HepG2 (cell line): ENCODE data around the gene PAXIP1. TPM values are rescaled to one million over a fixed set of nuclear protein-coding genes. Genes with fewer than 3 reads are reported as not detected.

Experiments
- ATAC-seq: fragments of 200-7000 bp; cut with Tn5 transposase; 3 replicates; pipeline ENCODE4 v1.9.1; 2020; ENCODE audit warnings: mild to moderate bottlenecking, moderate library complexity
- BruUV-seq: library from RNA; stranded (reverse); fragments of 400-500 nt; replicated peaks from 2 replicates; lab custom pipeline; 2021; lab: Mats Ljungman, UMichigan
- CTCF ChIA-PET: fragments of 300-600 bp; formaldehyde crosslinking; extraction: SDS; loops from one replicate; lab custom pipeline; 2021; ENCODE audit warnings: low total read pairs, inconsistent platforms, low intra/inter-chr PET ratio; lab: Yijun Ruan, JAX
- POLR2A ChIA-PET: fragments of 350-600 bp; sonication (Branson Sonifier 250); formaldehyde crosslinking; loops from one replicate; lab custom pipeline; 2020; ENCODE audit warnings: antibody characterized with exemption, inconsistent platforms; lab: Yijun Ruan, JAX
- DNase-seq: peaks from one replicate; pipeline ENCODE4 v3.0.0-alpha.2; 2015; ENCODE audit warnings: low spot score
- FAIRE-seq: peaks from 3 replicates; lab custom pipeline; 2011; peaks lifted over from hg19 to GRCh38; lab: Jason Lieb, UNC
- H2AFZ ChIP-seq: one replicate; pipeline ENCODE4 v1.6.1; 2011; ENCODE audit warnings: low read length, inconsistent platforms
- H3K27ac ChIP-seq: fragments of 300-600 bp; 3 replicates; pipeline ENCODE4 v1.8.0; 2011; ENCODE audit warnings: mixed run types, mild to moderate bottlenecking, mixed read lengths, low read length, inconsistent platforms; ENCODE audit not compliant: insufficient read depth; ENCODE audit errors: extremely low read length
- H3K27me3 ChIP-seq, 2 experiments: fragments of 200-600 bp in 1 of 2; 2 replicates in 1 of 2; 3 replicates in 1 of 2; pipeline versions ENCODE4 v1.6.0 to v1.8.0; 2011; ENCODE audit warnings: low read length in 2 of 2, mild to moderate bottlenecking in 2 of 2, moderate library complexity in 2 of 2, inconsistent platforms in 1 of 2; ENCODE audit not compliant: insufficient read depth in 2 of 2, control insufficient read depth in 1 of 2
- H3K36me3 ChIP-seq, 2 experiments: fragments of 200-600 bp in 1 of 2; replicated peaks in 1 of 2; 2 replicates in 1 of 2; 3 replicates in 1 of 2; pipeline versions ENCODE4 v1.5.1 to v1.8.0; 2011; ENCODE audit warnings: low read length in 2 of 2, inconsistent platforms in 1 of 2; ENCODE audit not compliant: insufficient read depth in 2 of 2, control insufficient read depth in 1 of 2
- H3K4me1 ChIP-seq: 2 replicates; pipeline ENCODE4 v1.5.1; 2012; ENCODE audit warnings: low read length, inconsistent platforms; ENCODE audit not compliant: insufficient read depth
- H3K4me2 ChIP-seq: 2 replicates; pipeline ENCODE4 v1.6.0; 2011; ENCODE audit warnings: low read depth, low read length, inconsistent platforms
- H3K4me3 ChIP-seq, 3 experiments: fragments of 200-600 bp in 1 of 3; sonication (generic), shearing (Covaris generic) in 1 of 3; replicated peaks in 1 of 3; 2 replicates each; pipeline ENCODE4 v1.5.1; 2011 to 2016; ENCODE audit warnings: low read length in 3 of 3, inconsistent platforms in 2 of 3, low read depth in 2 of 3, mild to moderate bottlenecking in 2 of 3, control low read depth in 1 of 3, mixed read lengths in 1 of 3; ENCODE audit not compliant: insufficient read depth in 1 of 3
- H3K79me2 ChIP-seq: one replicate; pipeline ENCODE4 v1.6.1; 2011; ENCODE audit warnings: low read length, inconsistent platforms; ENCODE audit not compliant: insufficient read depth
- H3K9ac ChIP-seq: 2 replicates; pipeline ENCODE4 v1.6.0; 2011; ENCODE audit warnings: mild to moderate bottlenecking, low read depth, low read length, inconsistent platforms; ENCODE audit not compliant: insufficient read depth
- H3K9me3 ChIP-seq: 2 replicates; pipeline ENCODE4 v1.5.1; 2012; ENCODE audit warnings: mild to moderate bottlenecking, low read length
- H4K20me1 ChIP-seq: 2 replicates; pipeline ENCODE4 v1.6.0; 2011; ENCODE audit warnings: inconsistent platforms, mild to moderate bottlenecking, low read length, moderate library complexity; ENCODE audit not compliant: insufficient read depth
- HCFC1 ChIP-seq: fragments of 150-350 bp; IDR thresholded peaks from 2 replicates; pipeline ENCODE4 v1.6.1; 2014; ENCODE audit warnings: low read depth, low read length
- HNRNPL ChIP-seq: fragments of 200-400 bp; formaldehyde crosslinking; IDR thresholded peaks from 2 replicates; pipeline ENCODE4 v1.6.1; 2017; ENCODE audit warnings: mild to moderate bottlenecking, low read depth, low read length
- JUND ChIP-seq: sonication (generic); formaldehyde crosslinking; IDR thresholded peaks from 2 replicates; pipeline ENCODE4 v1.8.0; 2022; ENCODE audit warnings: mild to moderate bottlenecking, missing genetic modification reagents
- TCF7 ChIP-seq: sonication (generic); IDR thresholded peaks from 2 replicates; pipeline ENCODE4 v1.6.1; 2016; ENCODE audit warnings: antibody characterized with exemption, low read depth
- ZNF335 ChIP-seq: sonication (generic); formaldehyde crosslinking; IDR thresholded peaks from 2 replicates; pipeline ENCODE4 v1.4.0; 2020; ENCODE audit warnings: missing genetic modification reagents
- ZNF484 ChIP-seq: sonication (generic); formaldehyde crosslinking; IDR thresholded peaks from 2 replicates; pipeline ENCODE4 v1.5.1; 2020; ENCODE audit warnings: mild to moderate bottlenecking, low read depth, missing genetic modification reagents, borderline replicate concordance
- ZNF678 ChIP-seq: sonication (generic); formaldehyde crosslinking; IDR thresholded peaks from 2 replicates; pipeline ENCODE4 v1.4.0; 2020; ENCODE audit warnings: mild to moderate bottlenecking, missing genetic modification reagents
- WGBS: methylation state at CpG from one replicate; pipeline ENCODE4 v1.1.6; 2017; ENCODE audit warnings: low lambda C conversion rate; 5-methylcytosine and 5-hydroxymethylcytosine counted together
- in situ Hi-C: cut with HindIII; loops from 2 replicates; pipeline ENCODE4 v1.10.0; 2017; ENCODE audit warnings: low pct_unique_long_range_greater_than_20kb; ENCODE audit not compliant: extremely low pct_ligation_motif_present
- intact Hi-C: fragments of 100-400 bp; cut with micrococcal nuclease; formaldehyde crosslinking; loops from one replicate; pipeline ENCODE4 v1.10.0; 2022; ENCODE audit not compliant: unreplicated experiment
- polyA plus RNA-seq, 8 experiments: library from polyadenylated mRNA; depleted of rRNA in 3 of 8; stranded (reverse) in 7 of 8; unstranded in 1 of 8; fragments of >200 nt; fragmentation: Illumina TruSeq in 4 of 8; extraction: Trizol in 4 of 8; gene quantifications; 2 replicates each; pipeline versions ENCODE4 v1.2.1 to v1.2.3, GENCODE V29; 2011 to 2016; ENCODE audit warnings: low read depth in 4 of 8, missing spikeins in 1 of 8, mixed read lengths in 1 of 8; ENCODE audit not compliant: insufficient read depth in 1 of 8
- total RNA-seq, 5 experiments: library from RNA; depleted of rRNA; stranded (reverse); fragments of >200 nt; fragmentation: Illumina TruSeq; extraction: Trizol; gene quantifications; 2 replicates each; pipeline ENCODE4 v1.2.3, GENCODE V29; 2016; ENCODE audit warnings: low read depth in 1 of 5

Gene PAXIP1
- total and polyA plus RNA-seq, 2 of the 13 experiments (the other 11 are each of a cell fraction or from before 2014, with no cell fraction given), result 11.6 to 16.2 TPM

- no TSS peak for BruUV-seq
- H3K4me1 ChIP-seq, result no peaks in the 10 kb centered on the region
- no peaks in the 10 kb centered on the region for H3K27me3 ChIP-seq
- no peak overlapping the region for H3K27ac ChIP-seq
- no peak for DNase-seq
- no peak for FAIRE-seq
- H3K79me2 ChIP-seq, result no peaks in the 10 kb centered on the region
- in situ Hi-C loops, result no loop called here
- H4K20me1 ChIP-seq, result no peaks in the 10 kb centered on the region
- H3K4me2 ChIP-seq, result no peak overlapping the region
- intact Hi-C loops, result no loop called here
- peaks cover 28 to 80% of the 10 kb centered on the region in 2 experiments; a peak in 4 of 5 replicates for H3K36me3 ChIP-seq
- CTCF ChIA-PET, result no interaction called here
- no peaks in the 10 kb centered on the region for H3K9me3 ChIP-seq
- no peak overlapping the region for H3K9ac ChIP-seq
- no peak overlapping the region for H2AFZ ChIP-seq
- POLR2A ChIA-PET, result no interaction called here
- WGBS, result 98% methylated on average over 6 of the region's 11 CpGs
- no peak for TF ChIP-seq ZNF678 (CRISPR knock-in tag)
- no peak overlapping the region for H3K4me3 ChIP-seq
- no peak for ATAC-seq
Observed at GRCh38 chr7:154968336-154969001, 34.5 kb downstream of the PAXIP1 start.

- Histone ChIP-seq H3K36me3 (peaks cover 29 to 83% of the 10 kb centered on the region in 2 experiments; a peak in 4 of 5 replicates), H3K4me1 (no peaks in the 10 kb centered on the region), H3K9me3 (no peaks in the 10 kb centered on the region), H3K4me2 (no peak overlapping the region), H3K79me2 (no peaks in the 10 kb centered on the region), H3K9ac (no peak overlapping the region), H3K27me3 (no peaks in the 10 kb centered on the region), H2AFZ (no peak overlapping the region), H3K27ac (no peak overlapping the region), H3K4me3 (no peak overlapping the region), H4K20me1 (no peaks in the 10 kb centered on the region)
- WGBS, result 97% methylated on average over 3 of the region's 3 CpGs
- FAIRE-seq (no peak), ATAC-seq (no peak), DNase-seq (no peak)
- in situ Hi-C loops (no loop called here), intact Hi-C loops (no loop called here)
- TF ChIP-seq HCFC1, result no peak
- no peak for TF ChIP-seq ZNF335
- TF ChIP-seq ZNF484 (CRISPR knock-in tag), result no peak
- no peak for TF ChIP-seq HNRNPL
- no peak for TF ChIP-seq TCF7
- TF ChIP-seq JUND (CRISPR knock-in tag), result no peak
- ChIA-PET CTCF (no interaction called here), POLR2A (no interaction called here)
- no TSS peak for BruUV-seq
Observed at GRCh38 chr7:154967401-154967955, 35.4 kb downstream of the PAXIP1 start.
